HT-29 (cell line): Measurements from ENCODE around the gene PSMG1. TPM values are rescaled to one million over a fixed set of nuclear protein-coding genes. Genes with fewer than 3 reads are reported as not detected.
A peak's percentile ranks its signal among the peaks of the same experiment; 100 is the strongest.

Experiments used
- DNase-seq: peaks from one replicate; pipeline ENCODE4 v3.0.0-alpha.2; 2015; ENCODE audit warnings: low spot score
- total RNA-seq: library from RNA; depleted of rRNA; stranded (reverse); fragments of >200 nt; shearing (Covaris generic); gene quantifications from 2 replicates; pipeline ENCODE4 v1.2.3, GENCODE V29; 2014

PSMG1 gene
- total RNA-seq, 1 experiment from 2014 or later = 48.8 TPM

DNA sequence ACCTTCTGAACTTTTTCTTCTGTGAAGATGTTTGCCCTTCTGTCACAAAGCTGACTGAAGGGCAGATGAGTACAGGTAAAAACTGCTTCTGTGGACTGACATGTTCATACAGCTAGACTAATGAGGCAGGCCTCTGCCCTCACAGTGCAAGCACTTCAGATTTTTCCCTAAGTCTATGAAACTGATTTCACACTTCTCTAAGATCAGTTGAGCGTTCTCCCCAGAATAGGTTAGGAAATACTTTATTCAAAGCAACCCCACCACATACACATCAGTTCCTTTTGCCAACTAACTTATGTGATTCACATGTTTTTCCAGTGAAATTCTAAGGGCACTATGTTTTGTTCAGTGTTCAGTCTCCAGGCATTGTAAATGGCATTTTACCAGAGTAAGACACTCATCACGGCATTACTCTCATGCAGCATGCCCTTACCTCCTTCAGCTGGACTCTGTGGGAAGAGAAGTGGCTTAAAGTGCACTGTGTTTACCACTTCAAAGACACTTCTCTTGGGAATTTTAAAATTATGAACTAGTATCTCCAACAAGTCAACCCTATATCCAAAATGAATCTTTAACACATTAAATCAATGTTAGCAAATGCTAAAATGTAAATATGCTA lies 5.4 kb upstream of the PSMG1 start:
- no peak for DNase-seq

DNA sequence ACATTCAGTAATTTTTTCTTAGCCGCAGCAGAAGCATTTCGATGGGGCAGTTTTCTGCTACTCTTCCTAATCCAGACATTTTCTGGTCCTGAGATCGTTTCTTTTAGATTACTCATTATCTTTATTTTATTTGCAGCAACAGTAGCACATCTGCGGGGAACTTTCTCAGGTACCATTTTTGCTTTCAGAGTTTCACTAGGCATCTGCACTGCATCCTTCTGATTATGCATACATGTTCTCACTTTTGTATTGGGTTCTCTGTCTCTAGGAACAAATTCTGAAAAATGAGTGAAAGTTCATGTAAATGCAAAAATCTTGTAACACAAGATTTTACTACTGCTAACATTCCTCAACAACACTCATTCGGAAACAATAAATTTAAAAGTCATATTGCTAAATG lies 3.9 kb upstream of the PSMG1 start:
- no peak for DNase-seq

- no peak for DNase-seq
Measured at GRCh38 chr21:39186676-39187075, 3.4 kb upstream of the PSMG1 start.

GRCh38 chr21:39185157-39185556 lies 1.9 kb upstream of the PSMG1 start:
- DNase-seq = no peak

- DNase-seq = peak; percentile 28
Measured at GRCh38 chr21:39184050-39184980, 1.1 kb upstream of the PSMG1 start.

DNA sequence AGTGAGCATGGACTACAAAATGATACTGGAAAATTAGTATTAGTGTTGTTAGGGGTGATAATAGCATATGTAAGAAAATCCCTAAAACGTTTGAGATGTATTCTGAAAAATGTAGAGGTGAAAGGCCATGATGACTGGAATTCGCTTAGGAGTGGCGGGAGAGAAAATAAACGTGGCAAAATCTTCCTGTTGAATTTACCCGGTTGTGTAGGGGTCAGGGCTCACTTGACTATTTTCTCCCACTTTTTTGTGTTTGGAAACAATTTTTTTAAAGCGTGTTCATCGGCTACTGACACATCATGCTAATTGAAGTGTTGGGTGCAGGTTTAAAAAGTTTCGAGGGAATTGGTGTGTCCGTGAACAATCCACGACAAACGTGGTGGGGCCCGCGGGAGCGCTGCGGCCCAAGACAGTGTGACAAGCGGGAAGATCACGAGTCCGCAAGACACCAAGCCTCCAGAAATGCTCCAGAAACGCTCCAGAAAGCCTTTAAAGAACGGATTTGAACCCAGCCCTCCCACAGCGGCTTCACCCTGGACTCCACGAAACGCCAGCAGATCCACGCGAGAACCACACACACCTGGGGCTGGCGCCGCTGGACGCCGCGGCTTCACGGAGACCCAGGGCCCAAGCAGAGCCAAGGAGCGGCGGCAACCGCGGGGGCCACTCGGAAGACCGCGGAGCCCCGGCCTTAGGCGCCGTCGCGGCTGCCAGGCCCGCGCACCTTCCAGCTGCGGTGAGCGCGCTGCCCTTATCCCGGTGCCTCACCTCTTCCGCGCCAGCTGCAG lies 573 bp downstream of the PSMG1 start:
- DNase-seq = peak; percentile 24

- DNase-seq = peak; percentile 9
Measured at GRCh38 chr21:39182016-39182415, 1.2 kb downstream of the PSMG1 start.

DNA sequence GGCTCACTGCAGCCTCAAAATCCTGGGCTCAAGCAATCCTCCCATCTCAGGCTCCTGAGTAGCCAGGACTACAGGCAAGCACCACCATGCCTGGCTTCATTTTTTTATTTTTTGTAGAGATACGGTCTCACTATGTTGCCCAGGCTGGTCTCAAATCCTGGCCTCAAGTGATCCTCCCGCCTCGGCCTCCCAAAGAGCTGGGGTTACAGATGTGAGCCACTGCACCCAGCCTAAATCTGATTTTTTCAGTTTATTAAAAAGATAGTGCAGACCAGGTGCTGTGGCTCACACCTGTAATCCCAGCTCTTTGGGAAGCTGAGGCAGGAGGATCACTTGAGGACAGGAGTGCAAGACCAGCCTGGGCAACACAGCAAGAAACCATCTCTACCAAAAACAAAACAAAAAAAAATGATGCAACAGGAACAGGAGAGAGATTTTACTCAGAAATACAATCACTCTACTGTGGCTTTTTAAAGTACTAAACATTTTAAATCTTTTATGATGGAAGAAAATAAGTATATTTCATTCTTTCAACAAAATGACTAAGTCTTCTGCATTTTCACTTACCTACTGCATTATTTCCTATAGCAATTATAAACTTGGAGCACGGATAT lies 1.9 kb downstream of the PSMG1 start:
- no peak for DNase-seq

DNA sequence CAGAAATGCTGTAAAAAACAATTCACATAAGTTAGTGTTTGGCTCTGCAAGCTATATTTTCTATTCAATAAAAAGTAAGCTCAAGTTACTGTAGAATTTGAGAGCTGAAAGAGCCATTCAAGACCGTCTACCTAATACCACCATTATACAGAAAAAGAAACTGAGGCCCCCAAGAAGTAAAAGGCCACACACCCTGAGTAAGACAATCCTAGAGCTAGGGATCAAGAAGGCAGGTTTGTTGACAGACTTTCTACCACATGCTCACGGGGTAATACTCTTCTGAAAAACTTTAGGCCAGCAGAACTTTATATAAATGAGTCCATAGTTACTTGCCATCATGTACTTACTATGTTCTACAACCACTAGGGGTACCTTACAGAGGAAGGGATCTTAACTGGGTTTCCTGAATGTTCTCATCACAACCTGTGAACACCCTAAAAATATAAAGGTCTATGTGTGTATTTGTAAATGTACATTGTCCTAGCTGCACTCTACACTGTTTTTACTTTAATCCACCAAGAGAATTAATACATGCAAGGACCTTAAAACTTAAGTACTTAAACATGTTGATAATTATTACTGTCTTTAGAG lies 2.7 kb downstream of the PSMG1 start:
- DNase-seq = peak; percentile 15

GRCh38 chr21:39178421-39178820 lies 4.8 kb downstream of the PSMG1 start:
- no peak for DNase-seq

GRCh38 chr21:39176271-39176709 lies 7.0 kb downstream of the PSMG1 start:
- no peak for DNase-seq

- no peak for DNase-seq
Measured at GRCh38 chr21:39175665-39176064, 7.6 kb downstream of the PSMG1 start.

DNA sequence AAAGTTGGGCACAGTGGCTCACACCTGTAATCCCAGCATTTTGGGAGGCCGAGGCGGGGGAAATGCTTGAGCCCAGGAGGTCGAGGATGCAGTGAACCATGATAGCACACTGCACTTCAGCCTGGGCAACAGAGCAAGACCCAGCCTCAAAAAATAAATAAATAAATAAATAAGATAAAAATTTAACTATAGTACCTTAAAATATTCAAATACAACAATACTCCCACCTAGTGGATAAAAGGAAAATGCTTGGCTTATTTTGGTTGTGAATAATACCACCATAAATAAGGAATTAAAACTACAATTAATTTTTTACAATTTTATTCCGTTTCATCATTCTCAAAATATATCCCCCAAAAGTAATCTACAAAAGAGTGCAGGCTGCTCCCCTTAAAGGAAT lies 8.1 kb downstream of the PSMG1 start:
- DNase-seq = peak; percentile 46

DNA sequence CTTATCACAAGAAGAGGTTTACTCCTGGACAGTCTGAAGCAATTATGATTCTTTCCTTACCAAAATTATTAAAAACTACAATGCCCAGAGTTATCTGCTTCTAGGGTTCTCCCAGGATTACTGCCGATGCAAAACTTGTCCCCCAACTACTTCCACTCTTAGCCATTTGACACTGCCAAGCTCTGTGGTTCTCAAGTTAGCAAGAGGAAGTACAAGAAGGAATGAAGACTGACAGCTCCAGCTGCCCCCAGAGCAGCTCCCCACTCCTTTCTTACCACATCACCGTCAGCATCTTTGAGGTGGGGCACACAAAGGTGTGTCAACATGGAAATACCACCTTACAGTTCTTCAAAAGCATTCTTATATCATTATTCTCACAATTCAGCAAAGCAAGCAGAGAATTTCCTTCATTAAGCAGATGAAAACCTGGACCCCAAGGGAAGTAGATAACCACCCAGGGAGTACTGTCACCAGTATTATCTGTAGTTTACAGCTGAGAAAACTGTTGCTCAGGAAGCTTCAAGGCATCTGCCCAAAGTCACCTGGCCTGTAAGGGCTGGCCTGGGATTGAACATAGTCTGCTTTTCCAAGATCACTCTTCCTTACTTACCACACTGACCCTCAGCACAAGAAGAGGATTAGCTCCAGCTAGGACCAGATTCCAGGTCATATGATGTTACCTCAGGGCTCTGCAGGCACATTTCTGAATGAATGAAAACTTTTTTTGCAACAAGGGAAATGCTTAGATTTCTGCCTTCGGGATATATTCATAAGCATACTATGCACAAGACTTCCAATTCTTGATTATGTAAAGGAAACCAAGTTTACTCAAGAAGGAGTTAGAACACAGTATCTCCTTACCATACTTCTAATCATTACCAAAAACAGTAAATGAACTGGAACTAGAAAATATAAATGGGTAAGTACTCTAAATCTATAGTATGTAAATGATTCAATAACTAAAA lies 9.3 kb downstream of the PSMG1 start:
- DNase-seq = no peak

GRCh38 chr21:39169906-39170305 lies 13.3 kb downstream of the PSMG1 start:
- DNase-seq = no peak

DNA sequence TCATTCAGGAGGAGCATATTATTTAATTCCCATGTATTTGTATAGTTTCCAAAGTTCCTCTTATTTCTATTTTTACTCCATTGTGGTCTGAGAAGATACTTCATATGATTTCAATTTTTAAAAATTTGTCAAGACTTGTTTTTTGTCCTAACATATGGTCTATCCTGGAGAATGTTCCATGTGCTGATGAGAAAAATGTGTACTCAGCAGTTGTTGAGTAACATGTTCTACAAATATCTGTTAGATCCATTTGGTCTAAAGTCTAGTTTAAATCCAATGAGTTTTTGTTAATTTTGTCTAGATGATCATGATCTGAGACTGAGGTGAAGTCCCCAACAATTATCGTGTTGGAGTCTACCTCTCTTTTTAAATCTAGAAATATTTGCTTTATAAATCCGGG lies 14.5 kb downstream of the PSMG1 start:
- no peak for DNase-seq

- DNase-seq = no peak
Measured at GRCh38 chr21:39164523-39164922, 18.7 kb downstream of the PSMG1 start.

DNA sequence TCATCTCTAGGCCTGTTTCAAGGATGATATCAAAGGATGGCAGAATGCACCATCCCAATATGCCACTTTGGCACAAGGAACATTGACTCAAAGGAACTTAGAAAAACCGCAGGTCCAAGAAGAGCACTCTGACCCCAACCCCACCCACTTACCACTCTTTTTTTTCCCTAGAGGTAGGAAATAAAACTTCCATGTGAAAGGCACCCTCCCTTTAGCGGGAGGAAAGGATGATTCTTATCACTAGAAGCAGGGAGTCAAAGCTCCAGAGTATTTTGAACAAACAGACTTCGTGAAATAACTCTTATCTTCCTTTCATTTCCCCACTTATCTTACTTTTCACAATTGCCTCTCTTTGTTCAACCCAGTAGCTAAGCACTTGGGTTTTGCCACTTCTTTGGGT lies 22.2 kb downstream of the PSMG1 start:
- no peak for DNase-seq

DNA sequence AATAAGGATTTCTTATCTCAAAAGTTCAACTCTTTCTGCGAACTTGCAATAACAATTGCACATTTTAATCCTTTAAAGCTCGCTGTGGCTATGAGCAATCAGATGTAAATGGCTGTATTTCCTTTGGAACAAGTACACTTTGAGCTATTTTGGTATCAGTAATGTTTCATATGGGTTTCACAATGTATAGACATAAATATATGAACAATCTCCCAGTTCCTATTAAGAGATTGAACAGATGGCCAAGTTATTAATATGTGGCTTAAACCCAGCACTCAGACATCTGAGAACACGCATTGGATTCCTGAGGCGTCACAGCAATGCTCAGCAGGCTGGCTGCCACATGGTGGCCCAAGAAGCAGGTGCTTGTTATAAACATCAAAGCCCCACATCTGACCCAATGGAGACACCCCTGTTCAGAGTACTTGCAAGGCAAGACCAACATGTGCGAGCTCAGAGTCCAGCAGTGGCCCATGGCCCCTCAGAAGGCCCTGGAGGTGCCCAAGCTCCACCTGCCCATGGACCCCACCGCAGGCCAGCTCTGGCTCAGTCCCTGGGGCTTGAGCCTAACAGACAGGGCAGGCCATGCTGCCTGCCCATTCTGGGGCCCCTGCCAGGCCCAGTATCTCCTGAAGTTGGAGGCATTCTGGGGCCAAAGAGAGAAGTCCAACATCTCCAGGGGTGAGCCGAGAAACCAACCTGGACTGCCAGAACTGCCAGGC lies 23.7 kb downstream of the PSMG1 start:
- DNase-seq = no peak
